K562 (cell line): Measurements from ENCODE around the gene SOWAHA. TPM values are rescaled to one million over a fixed set of nuclear protein-coding genes. Genes with fewer than 3 reads are reported as not detected.

ENCODE experiments used
- ATF1 ChIP-seq, 2 experiments: fragments of 450-650 bp in 1 of 2; IDR thresholded peaks; 2 replicates each; pipeline ENCODE4 v1.6.1; 2016; ENCODE audit warnings: missing compliant biosample characterization in 1 of 2, missing genetic modification characterization in 1 of 2
- EP400 ChIP-seq: fragments of 450-650 bp; IDR thresholded peaks from 2 replicates; pipeline ENCODE4 v1.6.1; 2017; ENCODE audit warnings: antibody characterized with exemption, mild to moderate bottlenecking, moderate library complexity
- FIP1L1 ChIP-seq: fragments of 200-400 bp; formaldehyde crosslinking; IDR thresholded peaks from 2 replicates; pipeline ENCODE4 v1.6.1; 2018; ENCODE audit warnings: mild to moderate bottlenecking, low read depth, low read length; ENCODE audit not compliant: poor library complexity, severe bottlenecking
- POLR2H ChIP-seq: IDR thresholded peaks from 2 replicates; pipeline ENCODE4 v1.6.1; 2016; ENCODE audit warnings: missing genetic modification characterization, low read depth, mild to moderate bottlenecking, control low read depth, missing compliant biosample characterization, moderate library complexity
- RCOR1 ChIP-seq, 2 experiments: IDR thresholded peaks; 2 replicates each; pipeline ENCODE4 v1.6.1; 2012; ENCODE audit warnings: low read depth in 2 of 2, low read length in 2 of 2, borderline replicate concordance in 1 of 2, improper control_type of control experiment in 1 of 2
- TAF7 ChIP-seq: fragments of 450-650 bp; IDR thresholded peaks from 2 replicates; pipeline ENCODE4 v1.6.1; 2016; ENCODE audit warnings: missing genetic modification characterization, missing compliant biosample characterization
- TBP ChIP-seq: optimal IDR thresholded peaks from 2 replicates; pipeline ENCODE3; 2011; ENCODE audit warnings: low read depth, low read length, improper control_type of control experiment
- TCF3 ChIP-seq: sonication (generic); formaldehyde crosslinking; IDR thresholded peaks from 2 replicates; pipeline ENCODE4 v1.4.0; 2020; ENCODE audit warnings: mild to moderate bottlenecking, missing genetic modification reagents
- TSC22D4 ChIP-seq: fragments of 450-650 bp; IDR thresholded peaks from 2 replicates; pipeline ENCODE4 v1.6.1; 2016; ENCODE audit warnings: missing genetic modification characterization, missing biosample characterization, control low read depth
- ZNF134 ChIP-seq: fragments of 250-450 bp; sonication (Bioruptor Pico); conservative IDR thresholded peaks from 2 replicates; pipeline ENCODE4 v1.4.0; 2020
- ZNF274 ChIP-seq: IDR thresholded peaks from 2 replicates; pipeline ENCODE4 v1.6.1; 2011; ENCODE audit warnings: low read depth, mild to moderate bottlenecking, low read length, moderate library complexity, borderline replicate concordance
- ZNF384 ChIP-seq: IDR thresholded peaks from 2 replicates; pipeline ENCODE4 v1.6.1; 2012; ENCODE audit warnings: low read depth, low read length, improper control_type of control experiment
- polyA plus RNA-seq, 8 experiments: library from polyadenylated mRNA; depleted of rRNA in 4 of 8; stranded (reverse) in 5 of 8; unstranded in 3 of 8; fragments of >200 nt; fragmentation: Nextera tagmentation in 2 of 8; fragmentation: Illumina TruSeq in 1 of 8; extraction: Ambion mirVana in 2 of 8; extraction: Trizol in 1 of 8; gene quantifications; 2 replicates each; pipeline versions ENCODE4 v1.2.1 to v1.2.3, GENCODE V29; 2011 to 2014; ENCODE audit warnings: inconsistent platforms in 1 of 8, missing spikeins in 1 of 8
- total RNA-seq, 7 experiments: library from RNA; depleted of rRNA in 6 of 7; stranded (reverse); fragments of >200 nt in 6 of 7; fragmentation: Illumina TruSeq in 2 of 7; extraction: Trizol in 2 of 7; gene quantifications; 2 replicates each; pipeline versions ENCODE4 v1.2.1 to v1.2.3, GENCODE V29; 2011 to 2021; ENCODE audit warnings: low replicate concordance in 1 of 7
- TF ChIP-seq, protein P1 (sequence below), 2 experiments: fragments of 450-650 bp; IDR thresholded peaks; 2 replicates each; pipeline ENCODE4 v1.6.1; 2018; ENCODE audit warnings: mild to moderate bottlenecking in 2 of 2, low read depth in 1 of 2; ENCODE audit not compliant: partially characterized antibody in 2 of 2
- TF ChIP-seq, protein P2 (sequence below): fragments of 450-650 bp; IDR thresholded peaks from 2 replicates; pipeline ENCODE4 v1.6.1; 2017; ENCODE audit warnings: antibody characterized with exemption, mild to moderate bottlenecking
- TF ChIP-seq, protein P3 (sequence below): fragments of 450-650 bp; formaldehyde crosslinking; IDR thresholded peaks from 2 replicates; pipeline ENCODE4 v1.4.0; 2020; ENCODE audit warnings: mild to moderate bottlenecking, moderate library complexity

SOWAHA gene
- total and polyA plus RNA-seq, 9 of the 15 experiments (the other 6 are each of a cell fraction or from before 2014, with no cell fraction given), result not detected

- TF ChIP-seq TCF3 (CRISPR knock-in tag) (no peak), ZNF134 (peak; percentile 90), ZNF384 (no peak), ZNF274 (no peak), TAF7 (tag) (no peak), TBP (no peak), TSC22D4 (tag) (no peak), FIP1L1 (no peak), ATF1 (CRISPR knock-in tag; IDR thresholded peaks at IDR 0.05) (no peak), ATF1 (tag; IDR thresholded peaks at IDR 0.05) (0 out of 2 replicates have a peak, but pooled peaks have one; percentile 37), RCOR1 (IDR thresholded peaks at IDR 0.05; ENCODE audit: borderline replicate concordance in 1 of 2, low read depth in 2 of 2, low read length in 2 of 2) (peak in 1 of 2 experiments; percentile 74; a peak in 2 of 4 replicates), POLR2H (no peak), EP400 (peak; percentile 17; the same call in 1 of the 2 replicates)
- TF ChIP-seq, protein P1, sequence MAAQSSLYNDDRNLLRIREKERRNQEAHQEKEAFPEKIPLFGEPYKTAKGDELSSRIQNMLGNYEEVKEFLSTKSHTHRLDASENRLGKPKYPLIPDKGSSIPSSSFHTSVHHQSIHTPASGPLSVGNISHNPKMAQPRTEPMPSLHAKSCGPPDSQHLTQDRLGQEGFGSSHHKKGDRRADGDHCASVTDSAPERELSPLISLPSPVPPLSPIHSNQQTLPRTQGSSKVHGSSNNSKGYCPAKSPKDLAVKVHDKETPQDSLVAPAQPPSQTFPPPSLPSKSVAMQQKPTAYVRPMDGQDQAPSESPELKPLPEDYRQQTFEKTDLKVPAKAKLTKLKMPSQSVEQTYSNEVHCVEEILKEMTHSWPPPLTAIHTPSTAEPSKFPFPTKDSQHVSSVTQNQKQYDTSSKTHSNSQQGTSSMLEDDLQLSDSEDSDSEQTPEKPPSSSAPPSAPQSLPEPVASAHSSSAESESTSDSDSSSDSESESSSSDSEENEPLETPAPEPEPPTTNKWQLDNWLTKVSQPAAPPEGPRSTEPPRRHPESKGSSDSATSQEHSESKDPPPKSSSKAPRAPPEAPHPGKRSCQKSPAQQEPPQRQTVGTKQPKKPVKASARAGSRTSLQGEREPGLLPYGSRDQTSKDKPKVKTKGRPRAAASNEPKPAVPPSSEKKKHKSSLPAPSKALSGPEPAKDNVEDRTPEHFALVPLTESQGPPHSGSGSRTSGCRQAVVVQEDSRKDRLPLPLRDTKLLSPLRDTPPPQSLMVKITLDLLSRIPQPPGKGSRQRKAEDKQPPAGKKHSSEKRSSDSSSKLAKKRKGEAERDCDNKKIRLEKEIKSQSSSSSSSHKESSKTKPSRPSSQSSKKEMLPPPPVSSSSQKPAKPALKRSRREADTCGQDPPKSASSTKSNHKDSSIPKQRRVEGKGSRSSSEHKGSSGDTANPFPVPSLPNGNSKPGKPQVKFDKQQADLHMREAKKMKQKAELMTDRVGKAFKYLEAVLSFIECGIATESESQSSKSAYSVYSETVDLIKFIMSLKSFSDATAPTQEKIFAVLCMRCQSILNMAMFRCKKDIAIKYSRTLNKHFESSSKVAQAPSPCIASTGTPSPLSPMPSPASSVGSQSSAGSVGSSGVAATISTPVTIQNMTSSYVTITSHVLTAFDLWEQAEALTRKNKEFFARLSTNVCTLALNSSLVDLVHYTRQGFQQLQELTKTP (IDR thresholded peaks at IDR 0.05; ENCODE audit: low read depth in 1 of 2, partially characterized antibody in 2 of 2), result peak in 1 of 2 experiments; percentile 22
- TF ChIP-seq, protein P2, sequence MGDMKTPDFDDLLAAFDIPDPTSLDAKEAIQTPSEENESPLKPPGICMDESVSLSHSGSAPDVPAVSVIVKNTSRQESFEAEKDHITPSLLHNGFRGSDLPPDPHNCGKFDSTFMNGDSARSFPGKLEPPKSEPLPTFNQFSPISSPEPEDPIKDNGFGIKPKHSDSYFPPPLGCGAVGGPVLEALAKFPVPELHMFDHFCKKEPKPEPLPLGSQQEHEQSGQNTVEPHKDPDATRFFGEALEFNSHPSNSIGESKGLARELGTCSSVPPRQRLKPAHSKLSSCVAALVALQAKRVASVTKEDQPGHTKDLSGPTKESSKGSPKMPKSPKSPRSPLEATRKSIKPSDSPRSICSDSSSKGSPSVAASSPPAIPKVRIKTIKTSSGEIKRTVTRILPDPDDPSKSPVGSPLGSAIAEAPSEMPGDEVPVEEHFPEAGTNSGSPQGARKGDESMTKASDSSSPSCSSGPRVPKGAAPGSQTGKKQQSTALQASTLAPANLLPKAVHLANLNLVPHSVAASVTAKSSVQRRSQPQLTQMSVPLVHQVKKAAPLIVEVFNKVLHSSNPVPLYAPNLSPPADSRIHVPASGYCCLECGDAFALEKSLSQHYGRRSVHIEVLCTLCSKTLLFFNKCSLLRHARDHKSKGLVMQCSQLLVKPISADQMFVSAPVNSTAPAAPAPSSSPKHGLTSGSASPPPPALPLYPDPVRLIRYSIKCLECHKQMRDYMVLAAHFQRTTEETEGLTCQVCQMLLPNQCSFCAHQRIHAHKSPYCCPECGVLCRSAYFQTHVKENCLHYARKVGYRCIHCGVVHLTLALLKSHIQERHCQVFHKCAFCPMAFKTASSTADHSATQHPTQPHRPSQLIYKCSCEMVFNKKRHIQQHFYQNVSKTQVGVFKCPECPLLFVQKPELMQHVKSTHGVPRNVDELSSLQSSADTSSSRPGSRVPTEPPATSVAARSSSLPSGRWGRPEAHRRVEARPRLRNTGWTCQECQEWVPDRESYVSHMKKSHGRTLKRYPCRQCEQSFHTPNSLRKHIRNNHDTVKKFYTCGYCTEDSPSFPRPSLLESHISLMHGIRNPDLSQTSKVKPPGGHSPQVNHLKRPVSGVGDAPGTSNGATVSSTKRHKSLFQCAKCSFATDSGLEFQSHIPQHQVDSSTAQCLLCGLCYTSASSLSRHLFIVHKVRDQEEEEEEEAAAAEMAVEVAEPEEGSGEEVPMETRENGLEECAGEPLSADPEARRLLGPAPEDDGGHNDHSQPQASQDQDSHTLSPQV, result no peak
- TF ChIP-seq, protein P3, sequence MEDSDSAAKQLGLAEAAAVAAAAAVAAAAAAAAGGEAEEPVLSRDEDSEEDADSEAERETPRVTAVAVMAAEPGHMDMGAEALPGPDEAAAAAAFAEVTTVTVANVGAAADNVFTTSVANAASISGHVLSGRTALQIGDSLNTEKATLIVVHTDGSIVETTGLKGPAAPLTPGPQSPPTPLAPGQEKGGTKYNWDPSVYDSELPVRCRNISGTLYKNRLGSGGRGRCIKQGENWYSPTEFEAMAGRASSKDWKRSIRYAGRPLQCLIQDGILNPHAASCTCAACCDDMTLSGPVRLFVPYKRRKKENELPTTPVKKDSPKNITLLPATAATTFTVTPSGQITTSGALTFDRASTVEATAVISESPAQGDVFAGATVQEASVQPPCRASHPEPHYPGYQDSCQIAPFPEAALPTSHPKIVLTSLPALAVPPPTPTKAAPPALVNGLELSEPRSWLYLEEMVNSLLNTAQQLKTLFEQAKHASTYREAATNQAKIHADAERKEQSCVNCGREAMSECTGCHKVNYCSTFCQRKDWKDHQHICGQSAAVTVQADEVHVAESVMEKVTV (CRISPR knock-in tag), result peak; percentile 95
Measured at GRCh38 chr5:132820162-132820754, 7.2 kb downstream of the SOWAHA start (continued).
